HepG2 (cell line): ENCODE measurements around the gene ESAM. TPM values are rescaled to one million over a fixed set of nuclear protein-coding genes. Genes with fewer than 3 reads are reported as not detected.

Experiments used
- EHMT2 ChIP-seq: fragments of 200-600 bp; sonication (generic); IDR thresholded peaks from 2 replicates; pipeline ENCODE4 v1.7.0; 2017; ENCODE audit warnings: antibody characterized with exemption, low read depth, low read length, borderline replicate concordance
- HMGXB3 ChIP-seq: sonication (generic); formaldehyde crosslinking; IDR thresholded peaks from 2 replicates; pipeline ENCODE4 v1.4.0; 2020; ENCODE audit warnings: missing genetic modification reagents, borderline replicate concordance
- ZFP82 ChIP-seq: sonication (generic); formaldehyde crosslinking; IDR thresholded peaks from 2 replicates; pipeline ENCODE4 v1.5.1; 2020; ENCODE audit warnings: mild to moderate bottlenecking, missing genetic modification reagents, borderline replicate concordance
- ZNF251 ChIP-seq: sonication (generic); formaldehyde crosslinking; IDR thresholded peaks from 2 replicates; pipeline ENCODE4 v1.9.0; 2021; ENCODE audit warnings: mild to moderate bottlenecking, missing genetic modification reagents
- ZNF276 ChIP-seq: sonication (generic); formaldehyde crosslinking; IDR thresholded peaks from 2 replicates; pipeline ENCODE4 v1.4.0; 2020; ENCODE audit warnings: mild to moderate bottlenecking, low read depth, missing genetic modification reagents
- ZNF329 ChIP-seq: sonication (generic); formaldehyde crosslinking; IDR thresholded peaks from 2 replicates; pipeline ENCODE4 v1.9.0; 2021; ENCODE audit warnings: low read depth, mild to moderate bottlenecking, missing genetic modification reagents
- ZNF335 ChIP-seq: sonication (generic); formaldehyde crosslinking; IDR thresholded peaks from 2 replicates; pipeline ENCODE4 v1.4.0; 2020; ENCODE audit warnings: missing genetic modification reagents
- ZNF563 ChIP-seq: sonication (generic); formaldehyde crosslinking; IDR thresholded peaks from 2 replicates; pipeline ENCODE4 v1.8.0; 2022; ENCODE audit warnings: mild to moderate bottlenecking, moderate library complexity, missing genetic modification reagents
- ZNF570 ChIP-seq: sonication (generic); formaldehyde crosslinking; IDR thresholded peaks from 2 replicates; pipeline ENCODE4 v1.4.0; 2020; ENCODE audit warnings: mild to moderate bottlenecking, missing genetic modification reagents, borderline replicate concordance
- ZSCAN20 ChIP-seq: sonication (generic); formaldehyde crosslinking; IDR thresholded peaks from 2 replicates; pipeline ENCODE4 v1.4.0; 2020; ENCODE audit warnings: missing genetic modification reagents, mild to moderate bottlenecking, borderline replicate concordance
- polyA plus RNA-seq, 8 experiments: library from polyadenylated mRNA; depleted of rRNA in 3 of 8; stranded (reverse) in 7 of 8; unstranded in 1 of 8; fragments of >200 nt; fragmentation: Illumina TruSeq in 4 of 8; extraction: Trizol in 4 of 8; gene quantifications; 2 replicates each; pipeline versions ENCODE4 v1.2.1 to v1.2.3, GENCODE V29; 2011 to 2016; ENCODE audit warnings: low read depth in 4 of 8, missing spikeins in 1 of 8, mixed read lengths in 1 of 8; ENCODE audit not compliant: insufficient read depth in 1 of 8
- total RNA-seq, 5 experiments: library from RNA; depleted of rRNA; stranded (reverse); fragments of >200 nt; fragmentation: Illumina TruSeq; extraction: Trizol; gene quantifications; 2 replicates each; pipeline ENCODE4 v1.2.3, GENCODE V29; 2016; ENCODE audit warnings: low read depth in 1 of 5
- TF ChIP-seq, protein P1 (sequence below): sonication (generic); formaldehyde crosslinking; conservative IDR thresholded peaks from 2 replicates; pipeline ENCODE4 v1.4.0; 2020; ENCODE audit warnings: missing genetic modification reagents
- TF ChIP-seq, protein P2 (sequence below): sonication (generic); formaldehyde crosslinking; IDR thresholded peaks from 2 replicates; pipeline ENCODE4 v1.4.0; 2020; ENCODE audit warnings: missing genetic modification reagents, low read depth, mild to moderate bottlenecking, borderline replicate concordance
- TF ChIP-seq, protein P3 (sequence below): sonication (generic); formaldehyde crosslinking; IDR thresholded peaks from 2 replicates; pipeline ENCODE4 v1.4.0; 2020; ENCODE audit warnings: missing genetic modification reagents, mild to moderate bottlenecking, borderline replicate concordance
- TF ChIP-seq, protein P4 (sequence below): sonication (generic); formaldehyde crosslinking; IDR thresholded peaks from 2 replicates; pipeline ENCODE4 v1.8.0; 2022; ENCODE audit warnings: mild to moderate bottlenecking, missing genetic modification reagents, borderline replicate concordance

ESAM gene
- total and polyA plus RNA-seq, 2 of the 13 experiments (the other 11 are each of a cell fraction or from before 2014, with no cell fraction given), result 1.2 to 6.8 TPM

GRCh38 chr11:124800226-124800929 is 38.3 kb upstream of the ESAM start, which contains the start of gene MSANTD2 (continued):
- TF ChIP-seq HMGXB3 (CRISPR knock-in tag) (no peak), ZSCAN20 (CRISPR knock-in tag) (no peak; the same call in 1 of the 2 replicates), ZNF570 (CRISPR knock-in tag) (peak; percentile 89; the same call in 1 of the 2 replicates), ZNF563 (CRISPR knock-in tag) (peak; percentile 88), ZFP82 (CRISPR knock-in tag) (peak; percentile 45; the same call in 1 of the 2 replicates), ZNF329 (CRISPR knock-in tag) (peak; percentile 48; the same call in 1 of the 2 replicates), ZNF276 (CRISPR knock-in tag) (peak; percentile 99), ZNF251 (CRISPR knock-in tag) (no peak), EHMT2 (no peak), ZNF335 (CRISPR knock-in tag) (peak; percentile 74; the same call in 1 of the 2 replicates)
- TF ChIP-seq, protein P1, sequence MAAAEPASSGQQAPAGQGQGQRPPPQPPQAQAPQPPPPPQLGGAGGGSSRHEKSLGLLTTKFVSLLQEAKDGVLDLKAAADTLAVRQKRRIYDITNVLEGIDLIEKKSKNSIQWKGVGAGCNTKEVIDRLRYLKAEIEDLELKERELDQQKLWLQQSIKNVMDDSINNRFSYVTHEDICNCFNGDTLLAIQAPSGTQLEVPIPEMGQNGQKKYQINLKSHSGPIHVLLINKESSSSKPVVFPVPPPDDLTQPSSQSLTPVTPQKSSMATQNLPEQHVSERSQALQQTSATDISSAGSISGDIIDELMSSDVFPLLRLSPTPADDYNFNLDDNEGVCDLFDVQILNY, result peak; percentile 59; the same call in 1 of the 2 replicates
- TF ChIP-seq, protein P2, sequence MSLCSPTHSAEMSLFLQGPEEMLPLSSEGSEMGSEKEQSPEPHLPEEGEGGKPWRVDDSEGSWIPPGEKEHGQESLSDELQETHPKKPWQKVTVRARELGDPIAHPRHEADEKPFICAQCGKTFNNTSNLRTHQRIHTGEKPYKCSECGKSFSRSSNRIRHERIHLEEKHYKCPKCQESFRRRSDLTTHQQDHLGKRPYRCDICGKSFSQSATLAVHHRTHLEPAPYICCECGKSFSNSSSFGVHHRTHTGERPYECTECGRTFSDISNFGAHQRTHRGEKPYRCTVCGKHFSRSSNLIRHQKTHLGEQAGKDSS, result peak; percentile 90; the same call in 1 of the 2 replicates
- TF ChIP-seq, protein P3, sequence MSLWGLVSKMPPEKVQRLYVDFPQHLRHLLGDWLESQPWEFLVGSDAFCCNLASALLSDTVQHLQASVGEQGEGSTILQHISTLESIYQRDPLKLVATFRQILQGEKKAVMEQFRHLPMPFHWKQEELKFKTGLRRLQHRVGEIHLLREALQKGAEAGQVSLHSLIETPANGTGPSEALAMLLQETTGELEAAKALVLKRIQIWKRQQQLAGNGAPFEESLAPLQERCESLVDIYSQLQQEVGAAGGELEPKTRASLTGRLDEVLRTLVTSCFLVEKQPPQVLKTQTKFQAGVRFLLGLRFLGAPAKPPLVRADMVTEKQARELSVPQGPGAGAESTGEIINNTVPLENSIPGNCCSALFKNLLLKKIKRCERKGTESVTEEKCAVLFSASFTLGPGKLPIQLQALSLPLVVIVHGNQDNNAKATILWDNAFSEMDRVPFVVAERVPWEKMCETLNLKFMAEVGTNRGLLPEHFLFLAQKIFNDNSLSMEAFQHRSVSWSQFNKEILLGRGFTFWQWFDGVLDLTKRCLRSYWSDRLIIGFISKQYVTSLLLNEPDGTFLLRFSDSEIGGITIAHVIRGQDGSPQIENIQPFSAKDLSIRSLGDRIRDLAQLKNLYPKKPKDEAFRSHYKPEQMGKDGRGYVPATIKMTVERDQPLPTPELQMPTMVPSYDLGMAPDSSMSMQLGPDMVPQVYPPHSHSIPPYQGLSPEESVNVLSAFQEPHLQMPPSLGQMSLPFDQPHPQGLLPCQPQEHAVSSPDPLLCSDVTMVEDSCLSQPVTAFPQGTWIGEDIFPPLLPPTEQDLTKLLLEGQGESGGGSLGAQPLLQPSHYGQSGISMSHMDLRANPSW (CRISPR knock-in tag), result no peak
- TF ChIP-seq, protein P4, sequence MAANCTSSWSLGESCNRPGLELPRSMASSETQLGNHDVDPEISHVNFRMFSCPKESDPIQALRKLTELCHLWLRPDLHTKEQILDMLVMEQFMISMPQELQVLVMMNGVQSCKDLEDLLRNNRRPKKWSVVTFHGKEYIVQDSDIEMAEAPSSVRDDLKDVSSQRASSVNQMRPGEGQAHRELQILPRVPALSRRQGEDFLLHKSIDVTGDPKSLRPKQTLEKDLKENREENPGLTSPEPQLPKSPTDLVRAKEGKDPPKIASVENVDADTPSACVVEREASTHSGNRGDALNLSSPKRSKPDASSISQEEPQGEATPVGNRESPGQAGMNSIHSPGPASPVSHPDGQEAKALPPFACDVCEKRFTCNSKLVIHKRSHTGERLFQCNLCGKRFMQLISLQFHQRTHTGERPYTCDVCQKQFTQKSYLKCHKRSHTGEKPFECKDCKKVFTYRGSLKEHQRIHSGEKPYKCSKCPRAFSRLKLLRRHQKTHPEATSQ (CRISPR knock-in tag), result peak; percentile 36; the same call in 1 of the 2 replicates
